ENCODE data around the gene F11R. TPM values are rescaled to one million over a fixed set of nuclear protein-coding genes. Genes with fewer than 3 reads are reported as not detected.
"Not testable (repeated sequence)": the region's sequence is repeated elsewhere in the genome, so short reads cannot be mapped to it uniquely, and the experiment has no call there.

F11R gene
- total RNA-seq, 1 donor from 2014 or later, result 8.3 TPM

- intact Hi-C loops (cut with micrococcal nuclease), result no loop called here
- ATAC-seq, result peak; percentile 68
- peak; percentile 73 for DNase-seq
Measured at GRCh38 chr1:161044908-161045735, 24.2 kb upstream of the F11R start.

GRCh38 chr1:161044535-161044907 lies 23.6 kb upstream of the F11R start:
- DNase-seq (no peak), ATAC-seq (no peak)
- intact Hi-C loops (cut with micrococcal nuclease), result no loop called here

- ATAC-seq, result no peak
- intact Hi-C loops (cut with micrococcal nuclease), result no loop called here
- no peak for DNase-seq
Measured at GRCh38 chr1:161039546-161039945, 18.6 kb upstream of the F11R start.

- intact Hi-C loops (cut with micrococcal nuclease), result no loop called here
- no peak for DNase-seq
- no peak for ATAC-seq
Measured at GRCh38 chr1:161039154-161039545, 18.2 kb upstream of the F11R start.

- ATAC-seq (peak; percentile 82), DNase-seq (peak; percentile 69)
- intact Hi-C loops (cut with micrococcal nuclease), result no loop called here
Measured at GRCh38 chr1:161038523-161039153, 17.7 kb upstream of the F11R start, which contains the start of gene TSTD1. TSTD1 (minus strand) TSS chr1:161038964; CDS start chr1:161038889, 75 bp downstream.

GRCh38 chr1:161037661-161038522 lies 16.9 kb upstream of the F11R start:
- intact Hi-C loops (cut with micrococcal nuclease), result no loop called here
- ATAC-seq (peak; percentile 10), DNase-seq (no peak)

GRCh38 chr1:161033751-161034150 lies 12.8 kb upstream of the F11R start:
- no peak for ATAC-seq
- no peak for DNase-seq
- intact Hi-C loops (cut with micrococcal nuclease), result no loop called here

GRCh38 chr1:161032409-161032808 lies 11.5 kb upstream of the F11R start:
- intact Hi-C loops (cut with micrococcal nuclease), result no loop called here
- no peak for ATAC-seq
- DNase-seq, result no peak

GRCh38 chr1:161031874-161032273 lies 10.9 kb upstream of the F11R start:
- ATAC-seq (no peak), DNase-seq (no peak)
- intact Hi-C loops (cut with micrococcal nuclease), result no loop called here

- intact Hi-C loops (cut with micrococcal nuclease); DNase-seq; ATAC-seq: not testable (repeated sequence)
Measured at GRCh38 chr1:161029466-161029865, 8.5 kb upstream of the F11R start.

GRCh38 chr1:161026954-161027353 lies 6.0 kb upstream of the F11R start:
- ATAC-seq; DNase-seq; intact Hi-C loops (cut with micrococcal nuclease): not testable (repeated sequence)

- intact Hi-C loops (cut with micrococcal nuclease); DNase-seq; ATAC-seq: not testable (repeated sequence)
Measured at GRCh38 chr1:161022432-161022831, 1.5 kb upstream of the F11R start.

GRCh38 chr1:161021970-161022353 lies 1.0 kb upstream of the F11R start:
- DNase-seq (no peak), ATAC-seq (no peak)
- intact Hi-C loops (cut with micrococcal nuclease), result no loop called here

GRCh38 chr1:161021165-161021969 lies 415 bp upstream of the F11R start:
- peak; percentile 83 for DNase-seq
- intact Hi-C loops (cut with micrococcal nuclease), result no loop called here
- ATAC-seq, result peak; percentile 94

GRCh38 chr1:161019751-161020495 lies 1.0 kb downstream of the F11R start:
- intact Hi-C loops (cut with micrococcal nuclease), result no loop called here
- ATAC-seq, result peak; percentile 51
- DNase-seq, result no peak

- ATAC-seq; intact Hi-C loops (cut with micrococcal nuclease); DNase-seq: not testable (repeated sequence)
Measured at GRCh38 chr1:161019111-161019660, 1.8 kb downstream of the F11R start.

GRCh38 chr1:161018631-161018930 lies 2.4 kb downstream of the F11R start:
- intact Hi-C loops (cut with micrococcal nuclease), result no loop called here
- DNase-seq, result no peak
- ATAC-seq, result no peak
